Psoas muscle (tissue), 8 donors: ENCODE results near the gene TPP1. TPM values are rescaled to one million over a fixed set of nuclear protein-coding genes. Genes with fewer than 3 reads are reported as not detected.
A peak's percentile ranks its signal among the peaks of the same experiment; 100 is the strongest.

Experiments used
- ATAC-seq, 4 donors: fragments of 200-7000 bp; cut with Tn5 transposase; one replicate each; pipeline ENCODE4 v1.9.1; 2020; ENCODE audit warnings: moderate library complexity in 3 of 4, mild to moderate bottlenecking in 2 of 4
- DNase-seq, 2 donors: peaks; one replicate each; pipeline ENCODE4 v3.0.0-alpha.2; 2020
- H3K27ac ChIP-seq: fragments of 200-600 bp; one replicate; pipeline ENCODE4 v1.8.0; 2022
- H3K27me3 ChIP-seq, 3 donors: fragments of 200-600 bp in 1 of 3; one replicate each; pipeline versions ENCODE4 v1.6.1 to v1.8.0; 2013 to 2022; ENCODE audit warnings: low read length in 2 of 3, mild to moderate bottlenecking in 2 of 3, moderate library complexity in 1 of 3; ENCODE audit not compliant: insufficient read depth in 3 of 3
- H3K36me3 ChIP-seq, 2 donors: fragments of 200-600 bp in 1 of 2; one replicate each; pipeline versions ENCODE4 v1.6.1 to v1.8.0; 2013 to 2022; ENCODE audit warnings: low read depth in 1 of 2, mild to moderate bottlenecking in 1 of 2, moderate library complexity in 1 of 2; ENCODE audit not compliant: insufficient read depth in 1 of 2
- H3K4me1 ChIP-seq: fragments of 200-600 bp; one replicate; pipeline ENCODE4 v1.8.0; 2022
- H3K4me3 ChIP-seq: fragments of 200-600 bp; one replicate; pipeline ENCODE4 v1.8.0; 2022; ENCODE audit warnings: mild to moderate bottlenecking
- H3K9me3 ChIP-seq: fragments of 200-600 bp; one replicate; pipeline ENCODE4 v1.8.0; 2022
- CTCF ChIP-seq: fragments of 200-600 bp; IDR thresholded peaks from one replicate; pipeline ENCODE4 v1.8.0; 2022; ENCODE audit warnings: antibody characterized with exemption
- WGBS, 3 donors: extraction: QIAGEN DNeasy Blood & Tissue Kit; methylation state at CpG; one replicate each; pipeline versions ENCODE4 v1.1.6 to v1.1.7; 2013; 5-methylcytosine and 5-hydroxymethylcytosine counted together
- intact Hi-C, 2 donors: fragments of 100-400 bp; cut with DNase I; formaldehyde crosslinking; loops; one replicate each; pipeline versions ENCODE4 v1.11.0 to v1.14.2; 2022
- polyA plus RNA-seq, 3 donors: library from polyadenylated mRNA; stranded (reverse); fragments of 200-250 nt; gene quantifications; one replicate each; pipeline ENCODE4 v1.2.3, GENCODE V29; 2013
- total RNA-seq, 4 donors: library from RNA; stranded (reverse); fragmentation: NEBNext Ultra II Directional in 2 of 4; extraction: Animal tissue kit (Norgen Biotek cat#: 25700) in 2 of 4; gene quantifications; one replicate each; pipeline versions ENCODE4 v1.2.1 to v1.2.4, GENCODE V29; 2021 to 2023
- donor health status: healthy with polysubstance abuse.
- donor health status: DM: no; HTN: no; CAD: no; lungs with moderate emphysema.
- donor health status: Bipolar disorder and iron deficiency.
- donor health status: healthy.
- donor health status: DM: yes; HTN: yes; CAD: no.
- donor health status: DM: no; HTN: no; CAD: no.
- donor health status: DM: no; HTN: no; CAD: no.
- donor health status: DM: yes; HTN: yes; CAD: no.

TPP1 gene
- total and polyA plus RNA-seq, 7 donors = 11.8 to 50.2 (median 30.0) TPM

GRCh38 chr11:6599881-6600390 lies 19.3 kb downstream of the TPP1 start:
- H3K4me1 ChIP-seq = peaks cover 18% of the 10 kb centered on the region
- TF ChIP-seq CTCF = no peak
- peaks cover 8 to 68% of the 10 kb centered on the region in 2 donors for H3K36me3 ChIP-seq
- no peak overlapping the region for H3K4me3 ChIP-seq
- DNase-seq (no peak), ATAC-seq (no peak)
- H3K9me3 ChIP-seq = no peaks in the 10 kb centered on the region
- H3K27me3 ChIP-seq = no peaks in the 10 kb centered on the region
- no peak overlapping the region for H3K27ac ChIP-seq
- WGBS, 3 donors = 80 to 88% (median 82%) methylated on average over 2 of the region's 2 CpGs
- intact Hi-C loops = loop anchor here in 1 of 2 donors (5.0 to 10.0 kb wide), 2 partner anchors 68 to 205 kb away; partner anchors contain the start of gene SMPD1

DNA sequence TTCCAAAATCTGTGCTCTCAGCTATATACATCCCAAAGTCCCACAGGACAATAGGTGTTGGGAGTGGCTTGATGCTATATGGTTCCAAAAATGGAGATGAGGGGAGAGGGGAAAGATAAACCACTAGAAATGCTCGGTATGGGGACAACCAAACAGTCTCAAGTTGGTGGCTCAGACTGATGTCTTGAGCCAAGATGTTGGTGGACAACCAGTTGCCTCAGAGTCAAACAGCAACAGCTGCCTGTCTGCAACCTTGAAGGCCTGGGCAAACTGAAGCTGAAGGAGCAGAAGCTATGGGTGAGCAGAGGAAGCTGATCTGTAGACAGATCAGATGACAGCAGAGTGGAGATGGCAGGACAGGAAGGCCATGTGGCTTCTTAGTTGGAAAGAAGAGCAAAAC lies 19.8 kb downstream of the TPP1 start:
- no peak for DNase-seq
- no peak for TF ChIP-seq CTCF
- peaks cover 8 to 73% of the 10 kb centered on the region in 2 donors for H3K36me3 ChIP-seq
- intact Hi-C loops = no loop called here
- WGBS, 3 donors = 65 to 75% (median 70%) methylated on average over 1 of the region's 1 CpG
- no peaks in the 10 kb centered on the region for H3K9me3 ChIP-seq
- no peaks in the 10 kb centered on the region for H3K27me3 ChIP-seq
- H3K27ac ChIP-seq = no peak overlapping the region
- no peak overlapping the region for H3K4me3 ChIP-seq
- H3K4me1 ChIP-seq = peaks cover 13% of the 10 kb centered on the region
- no peak for ATAC-seq

DNA sequence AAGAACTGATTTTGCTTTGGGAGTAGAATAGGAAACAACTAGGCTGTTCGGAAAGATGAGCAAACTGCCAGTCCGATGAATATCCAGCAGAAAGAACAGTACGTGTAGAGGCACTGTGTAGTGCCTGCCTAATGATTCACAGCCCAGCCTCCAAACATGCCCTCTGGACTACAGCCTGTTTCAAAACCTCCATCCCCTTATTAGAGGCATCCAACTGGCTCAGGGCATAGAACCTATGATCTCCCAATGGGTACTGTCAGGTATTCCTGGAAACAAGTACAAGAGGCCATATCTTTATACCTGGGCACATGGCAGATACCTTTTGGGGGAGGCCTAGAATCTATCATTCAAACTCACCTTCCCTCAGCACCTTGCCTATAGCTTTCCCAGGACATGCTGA lies 20.7 kb downstream of the TPP1 start:
- WGBS, 3 donors = 88 to 96% (median 91%) methylated on average over 3 of the region's 3 CpGs
- no peak overlapping the region for H3K27ac ChIP-seq
- no peak for ATAC-seq
- TF ChIP-seq CTCF = no peak
- peaks cover 8 to 82% of the 10 kb centered on the region in 2 donors for H3K36me3 ChIP-seq
- intact Hi-C loops = no loop called here
- DNase-seq = no peak
- no peak overlapping the region for H3K4me3 ChIP-seq
- H3K4me1 ChIP-seq = peaks cover 13% of the 10 kb centered on the region
- no peaks in the 10 kb centered on the region for H3K27me3 ChIP-seq
- H3K9me3 ChIP-seq = no peaks in the 10 kb centered on the region

- Histone ChIP-seq H3K9me3 (no peaks in the 10 kb centered on the region), H3K27me3 (no peaks in the 10 kb centered on the region), H3K36me3 (peaks cover 14 to 97% of the 10 kb centered on the region in 2 donors), H3K27ac (peak overlapping the region; percentile 19), H3K4me3 (no peak overlapping the region), H3K4me1 (peaks cover 2% of the 10 kb centered on the region)
- ATAC-seq = no peak
- 42 to 49% (median 43%) methylated on average over 5 of the region's 5 CpGs for WGBS, 3 donors
- TF ChIP-seq CTCF = no peak
- intact Hi-C loops = no loop called here
- no peak for DNase-seq
Measured at GRCh38 chr11:6596239-6596877, 22.9 kb downstream of the TPP1 start.
